ENCODE data around the gene KRT2.

DNA sequence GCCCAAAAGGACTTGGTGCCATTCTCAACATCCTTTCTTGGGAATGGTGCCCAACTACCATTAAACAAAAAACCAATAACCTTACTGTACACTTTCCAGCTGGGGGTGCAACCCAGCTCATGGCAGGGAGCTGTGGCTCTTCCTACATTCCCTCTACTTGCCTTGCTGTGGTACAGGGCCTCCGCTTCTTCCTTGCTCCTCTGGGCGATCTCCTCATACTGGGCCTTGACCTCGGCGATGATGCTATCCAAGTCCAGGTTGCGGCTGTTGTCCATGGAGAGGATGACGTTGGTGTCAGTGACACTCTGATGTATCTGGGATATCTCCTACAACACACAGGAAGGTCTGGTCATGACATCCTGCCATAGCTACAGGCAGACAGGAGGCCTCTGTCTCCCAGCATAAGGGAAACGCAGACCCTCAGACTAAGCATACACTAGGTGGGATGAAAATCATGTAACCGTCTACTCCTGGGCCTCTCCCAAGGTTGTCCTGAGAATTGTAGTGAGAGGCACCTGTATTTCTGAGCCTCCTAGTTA, 3.9 kb downstream of the KRT2 start:
- TF ChIP-seq, protein P1, sequence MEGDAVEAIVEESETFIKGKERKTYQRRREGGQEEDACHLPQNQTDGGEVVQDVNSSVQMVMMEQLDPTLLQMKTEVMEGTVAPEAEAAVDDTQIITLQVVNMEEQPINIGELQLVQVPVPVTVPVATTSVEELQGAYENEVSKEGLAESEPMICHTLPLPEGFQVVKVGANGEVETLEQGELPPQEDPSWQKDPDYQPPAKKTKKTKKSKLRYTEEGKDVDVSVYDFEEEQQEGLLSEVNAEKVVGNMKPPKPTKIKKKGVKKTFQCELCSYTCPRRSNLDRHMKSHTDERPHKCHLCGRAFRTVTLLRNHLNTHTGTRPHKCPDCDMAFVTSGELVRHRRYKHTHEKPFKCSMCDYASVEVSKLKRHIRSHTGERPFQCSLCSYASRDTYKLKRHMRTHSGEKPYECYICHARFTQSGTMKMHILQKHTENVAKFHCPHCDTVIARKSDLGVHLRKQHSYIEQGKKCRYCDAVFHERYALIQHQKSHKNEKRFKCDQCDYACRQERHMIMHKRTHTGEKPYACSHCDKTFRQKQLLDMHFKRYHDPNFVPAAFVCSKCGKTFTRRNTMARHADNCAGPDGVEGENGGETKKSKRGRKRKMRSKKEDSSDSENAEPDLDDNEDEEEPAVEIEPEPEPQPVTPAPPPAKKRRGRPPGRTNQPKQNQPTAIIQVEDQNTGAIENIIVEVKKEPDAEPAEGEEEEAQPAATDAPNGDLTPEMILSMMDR (IDR thresholded peaks at IDR 0.05): no peak
- TF ChIP-seq POLR2AphosphoS5 (IDR thresholded peaks at IDR 0.05): no peak

All from esophagus muscularis mucosa (tissue), 3 donors.